WERI-Rb-1 (cell line): Measurements from ENCODE around the gene C8G.

Experiments
- DNase-seq: peaks from one replicate; pipeline ENCODE4 v3.0.0-alpha.2; 2020
- H3K27ac ChIP-seq: fragments of 250-450 bp; sonication (Bioruptor Pico); 2 replicates; pipeline ENCODE4 v1.5.1; 2020; ENCODE audit warnings: mild to moderate bottlenecking, moderate library complexity
- H3K27me3 ChIP-seq: fragments of 250-450 bp; sonication (Bioruptor Pico); 2 replicates; pipeline ENCODE4 v1.5.1; 2021; ENCODE audit warnings: mild to moderate bottlenecking, low read depth, moderate library complexity; ENCODE audit not compliant: insufficient read depth, severe bottlenecking
- H3K36me3 ChIP-seq: fragments of 250-450 bp; sonication (Bioruptor Pico); 2 replicates; pipeline ENCODE4 v1.5.1; 2020; ENCODE audit warnings: mild to moderate bottlenecking, moderate library complexity
- H3K4me3 ChIP-seq: 2 replicates; pipeline ENCODE4 v1.5.1; 2011; ENCODE audit warnings: low read depth, mild to moderate bottlenecking, control low read depth, low read length
- H3K9me3 ChIP-seq: fragments of 250-450 bp; sonication (Bioruptor Pico); 2 replicates; pipeline ENCODE4 v1.5.1; 2021; ENCODE audit warnings: mild to moderate bottlenecking, moderate library complexity; ENCODE audit not compliant: severe bottlenecking
- TF ChIP-seq, protein P1 (sequence below): IDR thresholded peaks from 2 replicates; pipeline ENCODE4 v1.5.1; 2011; ENCODE audit warnings: low read depth, mild to moderate bottlenecking, control low read depth, inconsistent platforms, low read length

C8G gene

DNA sequence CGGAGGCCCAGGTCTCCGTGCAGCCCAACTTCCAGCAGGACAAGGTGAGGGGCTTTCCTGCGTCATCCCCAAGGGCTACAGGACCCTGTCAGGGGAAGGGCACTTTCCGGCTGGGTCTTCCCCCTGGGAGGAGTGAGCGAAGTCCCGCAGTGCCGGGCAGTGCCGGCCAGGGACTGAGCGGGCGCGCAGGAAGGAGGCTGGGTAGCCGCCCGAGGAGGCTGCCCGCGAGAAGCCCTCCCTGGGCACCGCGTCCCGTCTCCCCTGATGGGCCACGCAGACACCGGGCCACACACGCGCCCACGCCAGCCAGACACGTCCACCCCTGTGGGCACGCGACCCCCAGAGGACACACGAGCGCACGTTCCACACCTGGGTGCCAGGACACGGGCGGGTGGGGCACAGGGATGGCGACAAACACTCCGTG lies 32.6 kb downstream of the C8G start:
- Histone ChIP-seq H3K36me3 (no peaks in the 10 kb centered on the region), H3K4me3 (no peak overlapping the region), H3K27me3 (no peaks in the 10 kb centered on the region), H3K9me3 (no peaks in the 10 kb centered on the region), H3K27ac (no peak overlapping the region)
- TF ChIP-seq, protein P1, sequence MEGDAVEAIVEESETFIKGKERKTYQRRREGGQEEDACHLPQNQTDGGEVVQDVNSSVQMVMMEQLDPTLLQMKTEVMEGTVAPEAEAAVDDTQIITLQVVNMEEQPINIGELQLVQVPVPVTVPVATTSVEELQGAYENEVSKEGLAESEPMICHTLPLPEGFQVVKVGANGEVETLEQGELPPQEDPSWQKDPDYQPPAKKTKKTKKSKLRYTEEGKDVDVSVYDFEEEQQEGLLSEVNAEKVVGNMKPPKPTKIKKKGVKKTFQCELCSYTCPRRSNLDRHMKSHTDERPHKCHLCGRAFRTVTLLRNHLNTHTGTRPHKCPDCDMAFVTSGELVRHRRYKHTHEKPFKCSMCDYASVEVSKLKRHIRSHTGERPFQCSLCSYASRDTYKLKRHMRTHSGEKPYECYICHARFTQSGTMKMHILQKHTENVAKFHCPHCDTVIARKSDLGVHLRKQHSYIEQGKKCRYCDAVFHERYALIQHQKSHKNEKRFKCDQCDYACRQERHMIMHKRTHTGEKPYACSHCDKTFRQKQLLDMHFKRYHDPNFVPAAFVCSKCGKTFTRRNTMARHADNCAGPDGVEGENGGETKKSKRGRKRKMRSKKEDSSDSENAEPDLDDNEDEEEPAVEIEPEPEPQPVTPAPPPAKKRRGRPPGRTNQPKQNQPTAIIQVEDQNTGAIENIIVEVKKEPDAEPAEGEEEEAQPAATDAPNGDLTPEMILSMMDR = no peak
- DNase-seq = no peak

DNA sequence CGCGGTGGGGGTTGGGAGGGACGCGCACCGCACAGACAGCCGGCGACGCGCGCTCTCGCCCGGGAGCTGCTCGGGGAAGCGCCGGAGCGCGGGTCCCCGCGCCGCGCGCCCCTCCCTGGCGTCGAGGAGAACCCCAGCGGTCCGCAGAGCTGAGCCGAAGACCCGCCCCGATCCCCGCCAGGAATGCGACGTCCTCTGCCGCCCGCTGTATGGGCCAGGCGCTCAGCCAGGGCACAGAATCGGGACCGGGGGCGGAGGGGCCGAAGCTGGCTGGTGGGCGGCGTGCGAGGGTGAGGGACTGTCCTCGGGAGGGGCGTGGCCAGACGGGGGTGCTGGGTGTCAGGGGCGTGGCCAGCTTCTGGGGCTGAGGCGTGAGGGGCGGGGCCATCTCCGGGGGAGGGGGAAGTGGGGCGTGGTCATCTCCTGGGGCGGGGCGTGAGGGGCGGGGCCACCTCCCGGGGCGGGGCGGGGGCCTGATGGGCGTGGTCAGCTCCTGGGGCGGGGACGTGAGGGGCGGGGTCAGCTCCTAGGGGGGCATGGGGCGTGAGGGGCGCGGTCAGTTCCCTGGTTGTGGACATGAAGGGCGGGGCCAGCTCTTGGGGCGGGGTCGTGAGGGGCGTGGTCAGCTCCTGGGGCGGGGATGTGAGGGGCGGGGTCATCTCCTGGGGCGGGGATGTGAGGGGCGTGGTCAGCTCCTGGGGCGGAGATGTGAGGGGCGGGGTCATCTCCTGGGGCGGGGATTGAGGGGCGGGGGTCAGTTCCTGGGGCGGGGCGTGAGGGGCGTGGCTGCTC lies 33.2 kb downstream of the C8G start:
- no peak overlapping the region for H3K4me3 ChIP-seq
- no peaks in the 10 kb centered on the region for H3K9me3 ChIP-seq
- H3K27ac ChIP-seq = no peak overlapping the region
- TF ChIP-seq, protein P1 = no peak
- no peaks in the 10 kb centered on the region for H3K27me3 ChIP-seq
- no peak for DNase-seq
- no peaks in the 10 kb centered on the region for H3K36me3 ChIP-seq

DNA sequence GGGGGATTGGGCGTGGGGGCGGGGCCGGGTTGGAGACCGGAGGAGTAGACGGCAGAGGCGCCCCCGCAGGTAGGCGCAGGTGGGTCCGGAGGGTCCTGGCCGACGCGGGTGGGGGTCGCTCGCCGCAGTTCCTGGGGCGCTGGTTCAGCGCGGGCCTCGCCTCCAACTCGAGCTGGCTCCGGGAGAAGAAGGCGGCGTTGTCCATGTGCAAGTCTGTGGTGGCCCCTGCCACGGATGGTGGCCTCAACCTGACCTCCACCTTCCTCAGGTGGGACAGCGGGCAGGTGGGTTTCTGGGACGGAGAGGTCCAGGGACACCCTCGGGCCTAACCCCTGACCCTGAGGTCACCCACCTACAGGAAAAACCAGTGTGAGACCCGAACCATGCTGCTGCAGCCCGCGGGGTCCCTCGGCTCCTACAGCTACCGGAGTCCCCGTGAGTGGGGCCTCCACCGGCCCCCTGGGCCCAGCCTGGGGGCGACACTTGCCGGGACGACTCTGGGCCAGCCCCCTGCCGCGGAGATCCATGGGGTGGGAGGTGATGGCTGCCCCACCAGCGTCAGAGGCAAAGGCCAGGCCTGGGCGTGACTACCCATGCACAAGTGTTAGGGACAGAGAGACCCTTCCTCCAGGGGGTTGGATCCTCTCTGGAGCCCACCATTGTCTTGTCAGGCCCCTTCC lies 34.0 kb downstream of the C8G start:
- DNase-seq = no peak
- TF ChIP-seq, protein P1 = no peak
- no peaks in the 10 kb centered on the region for H3K27me3 ChIP-seq
- no peaks in the 10 kb centered on the region for H3K9me3 ChIP-seq
- H3K36me3 ChIP-seq = no peaks in the 10 kb centered on the region
- H3K4me3 ChIP-seq = no peak overlapping the region
- no peak overlapping the region for H3K27ac ChIP-seq

DNA sequence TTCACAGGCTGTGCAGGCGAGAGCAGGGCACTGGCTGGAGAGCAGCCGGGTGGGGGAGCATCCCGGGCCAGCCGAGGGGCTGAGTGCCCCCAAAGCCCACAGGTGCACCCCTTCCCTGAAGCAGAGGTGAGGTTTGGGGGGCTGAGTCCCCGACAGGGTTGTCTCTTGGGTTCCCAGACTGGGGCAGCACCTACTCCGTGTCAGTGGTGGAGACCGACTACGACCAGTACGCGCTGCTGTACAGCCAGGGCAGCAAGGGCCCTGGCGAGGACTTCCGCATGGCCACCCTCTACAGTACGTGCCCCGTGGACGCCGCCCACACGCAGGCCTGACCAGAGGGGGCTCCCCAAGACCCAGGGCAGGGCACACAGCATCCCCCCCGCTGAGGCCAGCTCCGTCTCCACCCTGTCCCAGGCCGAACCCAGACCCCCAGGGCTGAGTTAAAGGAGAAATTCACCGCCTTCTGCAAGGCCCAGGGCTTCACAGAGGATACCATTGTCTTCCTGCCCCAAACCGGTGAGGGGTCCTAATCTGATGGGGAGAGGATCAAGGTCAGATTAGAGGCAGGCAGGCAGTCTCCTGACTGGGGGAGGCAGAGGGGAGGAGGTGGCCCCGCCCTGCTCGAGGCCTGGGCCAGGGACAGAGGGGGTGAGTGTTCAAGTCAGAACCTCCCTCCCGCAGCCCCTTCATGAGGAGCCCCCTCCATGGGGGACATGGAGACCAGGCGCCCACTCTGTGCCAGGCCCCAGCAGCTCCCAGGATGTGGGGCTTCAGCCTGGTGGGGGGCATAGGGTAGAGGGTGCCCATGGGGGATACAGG lies 34.9 kb downstream of the C8G start:
- Histone ChIP-seq H3K4me3 (no peak overlapping the region), H3K9me3 (no peaks in the 10 kb centered on the region), H3K27ac (peak overlapping the region; percentile 42), H3K36me3 (no peaks in the 10 kb centered on the region), H3K27me3 (no peaks in the 10 kb centered on the region)
- no peak for DNase-seq
- TF ChIP-seq, protein P1 = no peak

DNA sequence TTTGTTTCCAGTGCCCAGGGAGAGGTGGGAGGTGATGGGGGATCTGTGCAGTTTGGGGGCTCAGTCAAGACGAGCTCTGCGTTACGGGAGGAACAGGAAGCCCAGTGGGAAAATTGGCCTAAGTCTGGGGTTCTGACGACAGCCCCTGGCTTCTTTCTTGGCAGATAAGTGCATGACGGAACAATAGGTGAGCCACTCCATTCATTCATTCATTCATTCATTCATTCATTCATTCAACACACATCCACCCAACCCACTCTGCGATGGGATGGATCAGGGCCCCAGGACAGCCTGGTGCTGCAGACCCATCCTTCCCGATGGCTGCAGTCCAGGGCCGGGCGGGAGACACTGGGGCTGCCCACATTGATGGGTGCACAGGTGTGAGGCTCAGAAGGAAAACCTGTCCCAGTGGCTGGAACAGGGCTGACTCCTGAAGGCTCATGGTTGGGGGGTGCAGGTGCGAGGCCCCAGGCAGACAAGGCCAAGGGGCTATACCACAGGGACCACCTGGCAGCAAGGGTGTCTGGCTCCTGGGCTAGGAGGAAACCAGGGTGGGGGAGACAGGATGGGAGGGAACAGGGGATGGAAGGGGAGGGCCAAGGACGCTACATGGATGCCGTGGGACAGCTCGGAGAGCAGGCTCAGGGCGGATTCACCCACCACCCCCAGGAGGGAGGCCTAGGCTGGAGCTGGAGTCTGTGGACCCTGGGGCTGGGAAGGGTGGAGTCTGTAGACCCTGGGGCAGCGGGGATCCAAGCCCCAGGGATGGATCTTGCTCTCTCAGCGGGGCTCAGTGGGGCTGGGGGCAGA lies 35.8 kb downstream of the C8G start:
- no peak overlapping the region for H3K4me3 ChIP-seq
- no peaks in the 10 kb centered on the region for H3K27me3 ChIP-seq
- TF ChIP-seq, protein P1 = no peak
- H3K9me3 ChIP-seq = no peaks in the 10 kb centered on the region
- H3K36me3 ChIP-seq = no peaks in the 10 kb centered on the region
- no peak for DNase-seq
- H3K27ac ChIP-seq = peak overlapping the region; percentile 59
